ENCODE data around the gene ZNHIT6. TPM values are rescaled to one million over a fixed set of nuclear protein-coding genes. Genes with fewer than 3 reads are reported as not detected.

The ZNHIT6 gene
- total RNA-seq, 1 experiment from 2014 or later = 56.2 TPM

DNA sequence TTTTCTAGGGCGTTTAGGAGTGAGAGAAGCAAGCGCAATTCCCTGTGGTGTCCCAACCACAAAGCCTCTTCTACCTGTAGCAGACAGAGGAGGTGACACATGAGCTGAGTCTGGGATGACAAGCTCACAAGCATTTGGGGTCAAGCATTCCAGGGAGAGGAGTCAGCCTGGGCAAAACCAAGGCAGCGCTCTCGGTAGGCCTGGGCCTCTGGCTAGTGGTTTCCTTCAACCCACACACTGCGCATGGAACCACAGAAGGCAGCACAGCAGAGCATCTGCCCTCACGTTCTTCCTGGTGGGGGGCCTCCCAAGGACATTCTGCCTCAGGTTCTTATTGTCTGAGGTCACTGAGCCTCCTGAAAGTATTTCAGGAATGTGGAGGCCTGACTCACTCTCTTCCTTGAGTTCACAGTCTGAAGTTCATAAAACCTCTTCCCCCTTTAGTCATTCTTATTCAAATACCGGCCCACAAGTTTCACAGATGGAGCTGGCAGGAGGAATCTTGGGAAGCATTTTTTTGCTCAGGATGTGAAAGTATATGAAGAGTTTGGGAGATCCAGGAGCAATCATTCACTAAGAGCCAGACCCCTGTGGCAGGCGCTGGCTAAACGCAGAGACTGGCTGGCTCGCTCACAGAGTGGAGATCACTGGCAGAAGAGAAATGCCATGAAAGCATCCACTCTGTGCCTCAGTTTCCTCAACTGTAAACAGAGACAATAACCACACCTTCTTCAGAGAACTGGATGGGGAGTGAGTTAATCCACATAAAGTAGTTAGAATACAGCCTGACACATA, 100.9 kb downstream of the ZNHIT6 start:
- BruUV-seq (replicated peaks) = no TSS peak
- TF ChIP-seq, protein P1, sequence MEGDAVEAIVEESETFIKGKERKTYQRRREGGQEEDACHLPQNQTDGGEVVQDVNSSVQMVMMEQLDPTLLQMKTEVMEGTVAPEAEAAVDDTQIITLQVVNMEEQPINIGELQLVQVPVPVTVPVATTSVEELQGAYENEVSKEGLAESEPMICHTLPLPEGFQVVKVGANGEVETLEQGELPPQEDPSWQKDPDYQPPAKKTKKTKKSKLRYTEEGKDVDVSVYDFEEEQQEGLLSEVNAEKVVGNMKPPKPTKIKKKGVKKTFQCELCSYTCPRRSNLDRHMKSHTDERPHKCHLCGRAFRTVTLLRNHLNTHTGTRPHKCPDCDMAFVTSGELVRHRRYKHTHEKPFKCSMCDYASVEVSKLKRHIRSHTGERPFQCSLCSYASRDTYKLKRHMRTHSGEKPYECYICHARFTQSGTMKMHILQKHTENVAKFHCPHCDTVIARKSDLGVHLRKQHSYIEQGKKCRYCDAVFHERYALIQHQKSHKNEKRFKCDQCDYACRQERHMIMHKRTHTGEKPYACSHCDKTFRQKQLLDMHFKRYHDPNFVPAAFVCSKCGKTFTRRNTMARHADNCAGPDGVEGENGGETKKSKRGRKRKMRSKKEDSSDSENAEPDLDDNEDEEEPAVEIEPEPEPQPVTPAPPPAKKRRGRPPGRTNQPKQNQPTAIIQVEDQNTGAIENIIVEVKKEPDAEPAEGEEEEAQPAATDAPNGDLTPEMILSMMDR (IDR thresholded peaks at IDR 0.05) = no peak
- TF ChIP-seq SIN3A (IDR thresholded peaks at IDR 0.05; ENCODE audit: borderline replicate concordance, insufficient read depth, low read depth, low read length) (0 out of 2 replicates have a peak, but pooled peaks have one; percentile 50), POLR2AphosphoS5 (IDR thresholded peaks at IDR 0.05; ENCODE audit: low read depth, low read length) (peak; percentile 87), TCF7L2 (IDR thresholded peaks at IDR 0.05; ENCODE audit: low read depth, low read length) (peak; percentile 89)
- TF ChIP-seq, protein P2, sequence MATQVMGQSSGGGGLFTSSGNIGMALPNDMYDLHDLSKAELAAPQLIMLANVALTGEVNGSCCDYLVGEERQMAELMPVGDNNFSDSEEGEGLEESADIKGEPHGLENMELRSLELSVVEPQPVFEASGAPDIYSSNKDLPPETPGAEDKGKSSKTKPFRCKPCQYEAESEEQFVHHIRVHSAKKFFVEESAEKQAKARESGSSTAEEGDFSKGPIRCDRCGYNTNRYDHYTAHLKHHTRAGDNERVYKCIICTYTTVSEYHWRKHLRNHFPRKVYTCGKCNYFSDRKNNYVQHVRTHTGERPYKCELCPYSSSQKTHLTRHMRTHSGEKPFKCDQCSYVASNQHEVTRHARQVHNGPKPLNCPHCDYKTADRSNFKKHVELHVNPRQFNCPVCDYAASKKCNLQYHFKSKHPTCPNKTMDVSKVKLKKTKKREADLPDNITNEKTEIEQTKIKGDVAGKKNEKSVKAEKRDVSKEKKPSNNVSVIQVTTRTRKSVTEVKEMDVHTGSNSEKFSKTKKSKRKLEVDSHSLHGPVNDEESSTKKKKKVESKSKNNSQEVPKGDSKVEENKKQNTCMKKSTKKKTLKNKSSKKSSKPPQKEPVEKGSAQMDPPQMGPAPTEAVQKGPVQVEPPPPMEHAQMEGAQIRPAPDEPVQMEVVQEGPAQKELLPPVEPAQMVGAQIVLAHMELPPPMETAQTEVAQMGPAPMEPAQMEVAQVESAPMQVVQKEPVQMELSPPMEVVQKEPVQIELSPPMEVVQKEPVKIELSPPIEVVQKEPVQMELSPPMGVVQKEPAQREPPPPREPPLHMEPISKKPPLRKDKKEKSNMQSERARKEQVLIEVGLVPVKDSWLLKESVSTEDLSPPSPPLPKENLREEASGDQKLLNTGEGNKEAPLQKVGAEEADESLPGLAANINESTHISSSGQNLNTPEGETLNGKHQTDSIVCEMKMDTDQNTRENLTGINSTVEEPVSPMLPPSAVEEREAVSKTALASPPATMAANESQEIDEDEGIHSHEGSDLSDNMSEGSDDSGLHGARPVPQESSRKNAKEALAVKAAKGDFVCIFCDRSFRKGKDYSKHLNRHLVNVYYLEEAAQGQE (IDR thresholded peaks at IDR 0.05; ENCODE audit: insufficient read depth in 1 of 2, low read depth in 2 of 2, low read length in 1 of 2) = no peak
- ATAC-seq = peak; percentile 92
- in situ Hi-C loops (cut with HindIII; ENCODE audit: low pct_unique_long_range_greater_than_20kb, low sequenced_read_pairs) = no loop called here
- H3K9me3 ChIP-seq (ENCODE audit: control insufficient read depth, insufficient read depth, low read depth, low read length) = peaks cover 6% of the 10 kb centered on the region; the same call in 1 of the 2 replicates
- no peaks in the 10 kb centered on the region for H3K27me3 ChIP-seq (ENCODE audit: control insufficient read depth, insufficient read depth, low read length)
- ChIA-PET CTCF (no interaction called here), POLR2A (interaction anchor here (0.6 to 2.5 kb wide), 5 partner anchors 22 to 731 kb away, joined by 4 to 15 read pairs (median 10); partner anchors contain the start of gene CCN1)
- DNase-seq (ENCODE audit: low read depth, low spot score) = peak; percentile 100
- intact Hi-C loops (cut with micrococcal nuclease; ENCODE audit: unreplicated experiment) = loop anchor here (2.0 kb wide), 1 partner anchor 85 kb away; no protein-coding TSS in a partner anchor
- no peak overlapping the region for H3K4me3 ChIP-seq (ENCODE audit: low read depth in 2 of 2, low read length in 2 of 2)
- peaks cover 47% of the 10 kb centered on the region for H3K4me1 ChIP-seq (ENCODE audit: control insufficient read depth, insufficient read depth, low read length)
- H3K36me3 ChIP-seq (ENCODE audit: control insufficient read depth, insufficient read depth, low read length) = no peaks in the 10 kb centered on the region
- peak overlapping the region; percentile 98 for H3K27ac ChIP-seq (ENCODE audit: low read length)

DNA sequence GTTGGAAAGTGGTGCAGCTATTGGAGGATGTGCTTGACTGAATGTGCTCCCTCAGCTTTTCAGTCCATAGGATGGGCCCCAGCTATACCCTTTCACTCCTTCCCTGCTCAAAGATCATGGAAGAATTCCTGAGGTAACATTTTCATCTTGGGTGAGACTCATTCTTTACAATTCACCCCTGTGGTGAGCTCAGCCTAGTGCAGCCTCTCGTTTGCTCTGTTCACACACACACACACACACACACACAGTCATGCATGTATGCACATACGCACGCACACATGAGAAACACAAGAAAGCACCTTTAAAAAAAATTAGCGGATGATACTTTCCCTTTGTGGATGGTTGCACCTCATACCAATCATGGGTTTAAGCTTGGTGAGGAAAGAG, 101.8 kb downstream of the ZNHIT6 start:
- TF ChIP-seq, protein P1 (IDR thresholded peaks at IDR 0.05) = peak; percentile 37
- TF ChIP-seq POLR2AphosphoS5 (IDR thresholded peaks at IDR 0.05; ENCODE audit: low read depth, low read length) = no peak
- TF ChIP-seq, protein P2 (IDR thresholded peaks at IDR 0.05; ENCODE audit: insufficient read depth in 1 of 2, low read depth in 2 of 2, low read length in 1 of 2) = no peak
- no peak for TF ChIP-seq TCF7L2 (IDR thresholded peaks at IDR 0.05; ENCODE audit: low read depth, low read length)
- Histone ChIP-seq H3K4me1 (ENCODE audit: control insufficient read depth, insufficient read depth, low read length) (peaks cover 38% of the 10 kb centered on the region), H3K36me3 (ENCODE audit: control insufficient read depth, insufficient read depth, low read length) (no peaks in the 10 kb centered on the region), H3K4me3 (ENCODE audit: low read depth in 2 of 2, low read length in 2 of 2) (no peak overlapping the region), H3K27me3 (ENCODE audit: control insufficient read depth, insufficient read depth, low read length) (no peaks in the 10 kb centered on the region), H3K27ac (ENCODE audit: low read length) (peak overlapping the region; percentile 98), H3K9me3 (ENCODE audit: control insufficient read depth, insufficient read depth, low read depth, low read length) (peaks cover 6% of the 10 kb centered on the region; the same call in 1 of the 2 replicates)
- ATAC-seq (no peak), DNase-seq (ENCODE audit: low read depth, low spot score) (peak; percentile 43)
- CTCF ChIA-PET = interaction anchor here (0.5 to 0.6 kb wide), 2 partner anchors 58 to 74 kb away, joined by 4 read pairs; no protein-coding TSS in a partner anchor
- in situ Hi-C loops (cut with HindIII; ENCODE audit: low pct_unique_long_range_greater_than_20kb, low sequenced_read_pairs) (no loop called here), intact Hi-C loops (cut with micrococcal nuclease; ENCODE audit: unreplicated experiment) (loop anchor here (2.0 kb wide), 1 partner anchor 86 kb away; no protein-coding TSS in a partner anchor)
- POLR2A ChIA-PET = interaction anchor here (0.6 to 2.5 kb wide), 6 partner anchors 22 to 1444 kb away, joined by 4 to 15 read pairs (median 8); partner anchors contain the start of gene CCN1
- TSS peak; percentile 89 for BruUV-seq (replicated peaks)
